Ovary (tissue), 3 donors: ENCODE results near the gene BMF.

Experiments
- EP300 ChIP-seq: sonication (generic); formaldehyde crosslinking; IDR thresholded peaks from one replicate; pipeline ENCODE4 v1.6.1; 2017; ENCODE audit warnings: antibody characterized with exemption
- POLR2A ChIP-seq: fragments of 450-650 bp; IDR thresholded peaks from one replicate; pipeline ENCODE4 v1.6.1; 2017; ENCODE audit warnings: antibody characterized with exemption, mild to moderate bottlenecking, moderate library complexity
- TF ChIP-seq, protein P1 (sequence below), 3 donors: fragments of 450-650 bp in 2 of 3; fragments of 200-600 bp in 1 of 3; IDR thresholded peaks; one replicate each; pipeline versions ENCODE4 v1.5.1 to v1.8.0; 2016 to 2022; ENCODE audit warnings: antibody characterized with exemption in 3 of 3, mild to moderate bottlenecking in 1 of 3
- donor health status: DM: no; HTN: no; CAD: no.

GRCh38 chr15:40050788-40051470, 57.8 kb downstream of the BMF start:
- TF ChIP-seq, protein P1, sequence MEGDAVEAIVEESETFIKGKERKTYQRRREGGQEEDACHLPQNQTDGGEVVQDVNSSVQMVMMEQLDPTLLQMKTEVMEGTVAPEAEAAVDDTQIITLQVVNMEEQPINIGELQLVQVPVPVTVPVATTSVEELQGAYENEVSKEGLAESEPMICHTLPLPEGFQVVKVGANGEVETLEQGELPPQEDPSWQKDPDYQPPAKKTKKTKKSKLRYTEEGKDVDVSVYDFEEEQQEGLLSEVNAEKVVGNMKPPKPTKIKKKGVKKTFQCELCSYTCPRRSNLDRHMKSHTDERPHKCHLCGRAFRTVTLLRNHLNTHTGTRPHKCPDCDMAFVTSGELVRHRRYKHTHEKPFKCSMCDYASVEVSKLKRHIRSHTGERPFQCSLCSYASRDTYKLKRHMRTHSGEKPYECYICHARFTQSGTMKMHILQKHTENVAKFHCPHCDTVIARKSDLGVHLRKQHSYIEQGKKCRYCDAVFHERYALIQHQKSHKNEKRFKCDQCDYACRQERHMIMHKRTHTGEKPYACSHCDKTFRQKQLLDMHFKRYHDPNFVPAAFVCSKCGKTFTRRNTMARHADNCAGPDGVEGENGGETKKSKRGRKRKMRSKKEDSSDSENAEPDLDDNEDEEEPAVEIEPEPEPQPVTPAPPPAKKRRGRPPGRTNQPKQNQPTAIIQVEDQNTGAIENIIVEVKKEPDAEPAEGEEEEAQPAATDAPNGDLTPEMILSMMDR (IDR thresholded peaks at IDR 0.05): no peak
- TF ChIP-seq POLR2A (no peak), EP300 (no peak)
